Dermis microvascular lymphatic vessel endothelial cell (primary cell): Measurements from ENCODE around the gene CLSTN3. TPM values are rescaled to one million over a fixed set of nuclear protein-coding genes. Genes with fewer than 3 reads are reported as not detected.

Experiments used
- DNase-seq, 2 donors: peaks; one replicate each; pipeline versions ENCODE4 v3.0.0 to v3.0.0-alpha.2; 2010; ENCODE audit warnings: low read depth in 2 of 2
- total RNA-seq: library from RNA; depleted of rRNA; stranded (reverse); fragments of >200 nt; gene quantifications from 2 replicates; pipeline ENCODE4 v1.2.1, GENCODE V29; 2014

The CLSTN3 gene
- total RNA-seq, 1 donor from 2014 or later: 15.0 TPM

DNA sequence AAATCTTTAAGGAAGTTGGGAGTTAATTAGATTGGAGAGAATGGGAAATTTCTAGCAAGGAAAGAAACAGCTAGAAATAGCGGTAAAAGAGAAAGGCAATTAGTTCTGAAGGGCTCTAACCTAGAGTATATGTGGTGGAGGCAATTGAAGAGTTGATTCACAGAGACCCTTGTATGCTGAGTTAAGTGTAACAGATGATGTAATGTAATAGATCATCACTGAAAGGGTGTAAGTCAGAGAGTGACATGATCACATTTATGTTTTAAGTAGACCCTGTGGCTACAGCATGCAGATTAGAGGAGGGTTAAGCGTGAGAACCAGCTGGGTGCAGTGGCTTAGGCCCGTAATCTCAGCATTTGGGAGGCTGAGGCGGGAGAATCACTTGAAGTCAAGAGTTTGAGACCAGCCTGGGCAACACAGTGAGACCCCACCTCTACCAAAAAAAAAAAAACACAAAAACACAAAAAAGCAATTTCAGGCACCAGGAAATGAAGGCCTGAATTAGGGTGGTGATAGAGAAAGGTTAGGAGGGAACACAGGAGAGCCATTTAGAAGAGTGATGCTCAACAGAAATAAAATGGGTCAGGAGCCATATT, 4.4 kb upstream of the CLSTN3 start:
- DNase-seq: no peak

GRCh38 chr12:7127916-7128626, 2.1 kb upstream of the CLSTN3 start:
- DNase-seq: no peak

DNA sequence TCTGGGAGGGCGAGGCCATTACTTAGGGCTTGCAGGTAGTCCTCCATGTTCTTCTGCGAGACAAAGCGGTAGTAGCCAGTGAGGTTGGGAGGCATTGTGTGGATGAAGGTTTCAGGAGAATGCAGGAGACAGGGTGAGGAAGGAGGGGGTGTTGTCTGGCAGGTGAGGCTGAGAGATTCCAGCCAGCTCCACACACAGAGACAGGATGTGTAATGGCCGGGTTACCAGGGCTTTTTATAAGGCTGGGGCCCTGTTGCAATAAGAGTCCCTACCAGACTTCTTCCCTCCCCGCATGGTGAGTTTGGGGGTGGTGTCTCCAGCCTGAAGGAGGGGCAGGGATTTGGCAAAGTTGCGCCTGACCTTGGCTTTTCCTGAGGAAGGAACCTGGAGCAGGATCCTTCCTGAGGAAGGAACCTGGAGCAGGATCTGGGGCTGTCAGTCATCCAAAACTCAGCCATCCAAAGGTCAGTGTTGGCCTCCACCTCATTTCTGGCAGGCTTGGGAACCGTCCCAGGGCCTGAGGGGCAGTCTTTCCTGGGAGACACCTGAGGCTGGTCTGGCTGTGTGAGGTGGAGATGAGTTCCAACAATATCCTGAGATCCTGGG, 1.4 kb upstream of the CLSTN3 start, which contains the start of gene RBP5:
Gene RBP5, minus strand, starts transcription at position 209 of the 606 bp plus-strand sequence. Its CDS starts 114 bp downstream, at position 95.
- no peak for DNase-seq

DNA sequence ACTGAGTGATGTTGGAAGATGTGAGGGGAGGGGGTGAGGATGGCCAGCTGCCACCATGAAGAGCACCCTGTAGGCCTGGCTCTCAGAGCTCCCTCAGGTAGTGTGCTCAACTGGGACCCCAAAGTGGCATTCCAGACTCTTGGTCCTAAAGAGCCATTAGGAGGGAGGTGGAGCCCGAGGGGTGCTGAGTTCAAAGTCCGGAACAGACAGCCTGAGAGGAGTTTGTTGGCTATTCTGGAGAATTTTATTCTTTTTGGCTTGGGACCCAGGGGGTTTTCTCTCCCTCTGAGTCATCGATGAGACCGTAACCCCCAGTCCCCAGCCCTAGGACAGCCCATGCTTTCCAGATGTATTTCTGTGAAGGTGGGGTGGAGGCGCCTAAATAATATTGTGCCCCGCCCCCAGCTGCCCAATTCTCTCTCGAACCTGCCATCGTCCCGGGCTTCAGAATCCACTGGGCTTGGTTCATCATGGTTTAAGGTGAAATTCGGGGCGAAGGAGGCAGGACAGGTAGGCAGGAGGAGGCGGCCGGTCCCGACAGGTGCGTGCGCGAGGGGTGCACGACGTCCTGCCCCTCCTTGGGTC, 792 bp upstream of the CLSTN3 start:
- DNase-seq: no peak

DNA sequence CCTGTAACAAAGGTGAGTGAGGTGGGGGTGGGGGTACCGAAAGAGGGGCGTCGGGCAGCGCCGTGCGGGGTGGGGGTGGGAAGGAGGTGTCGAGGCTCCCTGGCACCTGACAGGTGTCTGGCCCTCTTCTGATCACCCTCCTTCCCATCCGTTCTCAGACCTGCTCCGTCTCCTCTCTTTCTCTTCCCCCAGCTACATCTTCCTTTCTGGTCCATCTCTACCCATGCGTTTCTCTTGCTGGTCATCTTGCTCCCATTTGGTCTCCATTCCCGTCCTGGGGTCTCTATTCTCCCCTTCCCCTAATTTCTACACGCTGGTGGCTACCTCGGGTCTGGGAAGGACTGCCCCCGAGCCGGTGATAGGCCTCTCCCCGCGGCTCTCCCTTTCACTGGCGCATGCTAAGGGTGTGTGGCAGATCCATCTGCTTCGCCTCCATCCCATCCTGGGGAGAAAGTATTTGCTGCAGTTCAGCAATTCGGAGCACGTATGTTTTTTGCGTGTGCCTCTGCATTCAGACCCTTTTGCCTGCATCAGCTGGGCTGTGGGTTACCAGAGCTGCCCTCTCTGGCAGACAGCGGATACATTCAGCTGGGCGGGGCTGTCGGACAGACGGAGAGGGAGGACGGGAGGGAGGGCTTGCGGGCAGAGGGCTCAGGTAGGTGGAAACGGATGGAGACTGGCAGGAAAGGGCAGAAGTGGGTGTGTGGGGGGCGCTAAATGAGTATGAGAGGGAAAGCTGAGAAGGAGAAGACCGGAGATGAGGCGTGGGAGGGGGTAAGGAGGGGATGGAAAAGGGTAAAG, 730 bp downstream of the CLSTN3 start:
- peak in 1 of 2 donors; percentile 42 for DNase-seq

- DNase-seq: no peak
Observed at GRCh38 chr12:7131502-7131866, 1.3 kb downstream of the CLSTN3 start.

DNA sequence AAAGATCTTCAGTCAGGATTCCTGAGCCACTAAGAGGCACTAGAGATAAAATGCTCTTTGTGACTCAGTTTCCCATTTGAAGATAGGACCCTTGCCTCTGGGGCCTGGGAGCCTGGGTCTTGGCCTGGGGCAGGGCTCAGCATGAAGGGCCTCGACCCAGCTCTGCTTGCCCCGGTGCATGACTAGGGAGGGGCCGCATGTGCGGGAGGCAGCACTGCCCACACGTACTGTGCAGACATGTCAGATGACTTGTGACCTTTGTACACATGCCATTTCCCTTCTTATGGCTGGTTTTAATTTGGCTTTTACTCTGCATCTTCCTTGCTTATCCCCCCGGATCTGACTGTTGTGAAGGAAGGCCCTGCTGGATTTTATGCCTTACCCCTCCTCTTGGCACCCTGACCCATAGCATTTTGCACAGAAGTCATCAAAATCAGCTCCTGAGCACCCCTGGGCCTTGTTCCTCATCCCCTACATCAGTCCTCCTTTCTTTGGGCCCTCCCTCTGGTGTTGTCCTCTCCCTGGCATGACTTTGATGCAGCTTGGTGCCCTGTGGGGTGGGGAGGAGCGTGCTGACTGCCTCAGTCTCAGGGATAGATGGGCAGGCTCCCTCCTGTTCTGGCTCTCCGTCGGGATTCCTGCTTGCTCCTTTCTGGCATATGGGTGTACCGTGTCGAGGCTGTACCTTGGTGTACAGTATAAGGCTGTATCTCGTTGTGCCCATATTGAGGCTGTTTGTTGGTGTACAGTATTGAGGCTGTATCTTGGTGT, 4.4 kb downstream of the CLSTN3 start:
- DNase-seq: no peak

GRCh38 chr12:7136071-7136470, 5.9 kb downstream of the CLSTN3 start:
- DNase-seq: no peak

- no peak for DNase-seq
Observed at GRCh38 chr12:7136676-7137075, 6.5 kb downstream of the CLSTN3 start.

DNA sequence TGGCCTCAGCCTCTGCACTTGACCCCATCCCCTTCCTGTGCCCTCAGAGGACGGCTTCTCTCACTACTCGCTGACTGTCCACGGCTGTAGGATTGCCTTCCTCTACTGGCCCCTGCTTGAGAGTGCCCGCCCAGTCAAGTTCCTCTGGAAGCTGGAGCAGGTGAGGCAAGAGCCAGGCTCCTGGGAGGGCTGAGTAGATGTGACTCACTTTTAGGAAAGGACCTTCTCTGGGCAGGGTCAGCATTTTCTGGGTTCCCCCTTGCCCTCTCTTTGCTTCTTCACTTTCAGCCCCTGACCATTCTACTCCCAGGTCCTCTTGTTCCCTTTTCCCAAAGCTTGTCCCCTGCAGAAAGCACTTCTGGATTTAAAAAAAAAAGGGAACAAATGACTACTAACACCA, 7.7 kb downstream of the CLSTN3 start:
- DNase-seq: no peak

DNA sequence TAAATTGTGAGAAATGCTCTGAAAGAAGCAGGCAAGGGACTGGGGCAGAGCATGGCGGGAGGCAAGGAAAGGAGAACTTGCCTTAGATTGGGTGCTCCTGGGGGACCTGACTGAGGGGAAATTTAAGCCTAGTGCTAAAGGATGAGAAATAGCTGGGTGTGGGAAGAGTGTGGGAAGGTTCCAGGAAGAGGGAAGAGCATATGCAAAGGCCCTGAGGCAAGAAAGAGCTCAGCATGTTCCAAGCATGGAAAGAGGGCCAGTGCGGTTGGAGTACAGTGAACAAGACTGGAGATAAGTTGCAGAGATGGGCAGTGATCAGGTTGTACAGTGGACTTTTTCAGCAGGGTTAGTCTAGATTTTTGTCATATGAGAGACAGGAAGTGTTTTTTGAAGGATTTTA, 9.0 kb downstream of the CLSTN3 start:
- no peak for DNase-seq

DNA sequence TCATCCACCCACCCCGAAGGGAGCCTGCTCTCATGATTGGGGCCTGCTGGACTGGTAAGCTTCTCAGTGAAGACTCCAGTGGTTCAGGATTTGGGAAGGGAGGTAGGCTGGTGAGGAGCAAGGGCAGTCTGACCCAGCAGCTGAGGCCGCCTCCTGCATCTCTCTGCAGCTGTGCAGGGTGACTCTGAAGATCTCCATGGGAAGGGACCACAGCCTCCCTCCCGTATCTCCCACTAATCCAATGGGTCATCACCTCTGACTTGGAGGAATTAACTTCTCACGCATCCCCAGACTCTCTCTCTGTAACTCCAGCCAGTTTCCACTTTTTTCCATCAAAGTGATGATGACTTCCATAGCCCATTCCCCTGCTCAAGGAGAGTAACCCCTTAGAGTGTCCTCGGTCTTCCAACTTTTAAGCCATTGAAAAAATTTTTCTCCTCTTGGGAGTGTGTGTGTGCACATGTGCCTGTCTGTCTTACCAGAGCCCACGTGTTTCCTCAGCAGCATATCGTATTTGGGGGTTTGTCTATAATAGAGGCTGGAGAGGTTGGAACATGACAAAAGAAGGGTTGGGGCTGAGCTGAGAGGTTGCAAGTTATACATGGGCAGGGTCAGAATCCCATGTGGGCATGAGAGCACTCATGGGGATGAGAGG, 11.3 kb downstream of the CLSTN3 start:
- no peak for DNase-seq

- DNase-seq: peak in 1 of 2 donors; percentile 68
Observed at GRCh38 chr12:7142056-7142644, 12.0 kb downstream of the CLSTN3 start.

GRCh38 chr12:7142809-7143465, 12.8 kb downstream of the CLSTN3 start:
- no peak for DNase-seq

DNA sequence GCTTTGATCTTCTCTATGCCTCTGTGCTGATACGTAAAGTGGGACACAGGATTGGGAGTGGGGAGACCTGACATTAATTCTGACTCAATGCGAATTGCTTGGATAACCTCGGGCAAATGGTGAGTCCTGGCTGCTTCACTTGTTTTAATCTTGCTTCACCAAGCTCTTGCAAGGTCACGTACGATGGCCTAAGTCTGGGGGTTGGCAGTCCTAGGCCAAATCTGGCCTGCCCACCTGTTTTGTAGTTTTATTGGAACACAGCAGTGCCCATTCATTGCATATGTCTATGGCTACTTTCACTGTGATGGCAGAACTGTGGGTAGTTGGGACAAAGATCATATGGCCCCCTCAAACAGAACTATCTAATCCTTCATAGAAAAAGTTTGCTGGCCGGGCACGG, 13.4 kb downstream of the CLSTN3 start:
- DNase-seq: no peak

DNA sequence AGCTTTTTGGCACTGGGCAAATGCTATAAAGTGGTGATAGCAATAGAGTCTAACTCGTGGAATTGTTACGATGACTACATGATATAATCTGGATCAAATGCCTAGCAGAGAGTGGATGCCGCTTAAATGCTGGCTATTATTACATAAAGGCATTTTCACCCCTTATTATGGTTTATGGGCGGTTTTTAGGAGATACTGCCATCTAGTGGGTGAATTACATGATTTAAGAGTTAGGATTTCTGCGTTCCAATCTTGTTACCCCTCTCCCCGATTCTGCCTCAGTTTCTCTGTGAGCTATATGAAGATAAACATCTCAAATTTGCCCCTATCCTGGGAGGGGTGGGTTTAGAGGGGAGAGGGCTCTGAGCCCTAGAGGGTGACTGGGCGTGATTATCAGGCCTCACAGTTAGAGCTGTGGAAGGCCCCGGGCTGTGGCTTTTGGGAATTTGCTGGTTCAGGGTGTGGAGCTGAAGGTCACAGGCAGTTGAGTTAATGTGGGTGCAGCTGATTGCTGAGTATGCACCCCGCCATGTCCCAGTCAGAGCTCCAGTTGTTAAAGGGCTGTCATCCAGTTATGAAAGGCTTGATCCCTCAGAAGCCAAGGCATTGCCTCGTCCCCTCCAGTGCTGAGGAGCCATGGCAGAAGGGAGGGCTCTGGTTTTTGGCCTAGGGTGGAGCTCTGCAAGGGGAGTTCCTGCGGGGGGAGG, 14.4 kb downstream of the CLSTN3 start:
- DNase-seq: peak; percentile 20 to 51

- no peak for DNase-seq
Observed at GRCh38 chr12:7145671-7146070, 15.5 kb downstream of the CLSTN3 start.

DNA sequence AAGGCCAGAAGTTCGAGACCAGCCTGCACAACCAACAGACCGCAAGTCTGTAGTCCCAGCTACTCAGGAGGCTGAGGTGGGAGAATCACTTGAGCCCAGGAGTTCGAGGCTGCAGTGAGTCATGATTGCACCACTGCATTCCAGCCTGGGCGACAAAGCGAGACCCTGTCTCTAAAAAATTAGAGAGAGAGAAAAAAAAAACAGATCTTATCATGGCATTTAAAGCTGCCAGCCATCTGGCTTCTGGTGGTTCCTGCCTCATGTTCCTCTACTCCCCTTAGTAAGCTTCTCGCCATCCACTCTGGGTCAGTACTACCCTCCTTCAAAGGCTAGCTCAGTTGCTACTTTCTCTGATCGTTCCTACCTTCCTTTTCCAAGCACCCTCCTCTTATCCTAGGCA, 16.1 kb downstream of the CLSTN3 start:
- no peak for DNase-seq

- DNase-seq: no peak
Observed at GRCh38 chr12:7146906-7147305, 16.7 kb downstream of the CLSTN3 start.
